Breast epithelium (tissue), 3 donors: ENCODE results near the gene OR51A4.

Source experiments
- CTCF ChIP-seq, 3 donors: fragments of 450-650 bp; IDR thresholded peaks; one replicate each; pipeline ENCODE4 v1.5.1; 2016 to 2017; ENCODE audit warnings: antibody characterized with exemption in 3 of 3, mild to moderate bottlenecking in 3 of 3, moderate library complexity in 3 of 3
- POLR2A ChIP-seq: fragments of 450-650 bp; IDR thresholded peaks from one replicate; pipeline ENCODE4 v1.6.1; 2016; ENCODE audit warnings: antibody characterized with exemption, mild to moderate bottlenecking, moderate library complexity
- POLR2AphosphoS5 ChIP-seq, 3 donors: sonication (generic); formaldehyde crosslinking; IDR thresholded peaks; one replicate each; pipeline ENCODE4 v1.6.1; 2017; ENCODE audit warnings: antibody characterized with exemption in 3 of 3

GRCh38 chr11:4921796-4922195, 25.6 kb downstream of the OR51A4 start:
- no peak for TF ChIP-seq CTCF (IDR thresholded peaks at IDR 0.05)
- TF ChIP-seq POLR2A, result no peak
- TF ChIP-seq POLR2AphosphoS5 (IDR thresholded peaks at IDR 0.05), result no peak
